ENCODE data around the gene NDUFA3. TPM values are rescaled to one million over a fixed set of nuclear protein-coding genes. Genes with fewer than 3 reads are reported as not detected.

NDUFA3 gene
- total RNA-seq, 2 donors from 2014 or later, result 4.7 to 5.3 TPM

DNA sequence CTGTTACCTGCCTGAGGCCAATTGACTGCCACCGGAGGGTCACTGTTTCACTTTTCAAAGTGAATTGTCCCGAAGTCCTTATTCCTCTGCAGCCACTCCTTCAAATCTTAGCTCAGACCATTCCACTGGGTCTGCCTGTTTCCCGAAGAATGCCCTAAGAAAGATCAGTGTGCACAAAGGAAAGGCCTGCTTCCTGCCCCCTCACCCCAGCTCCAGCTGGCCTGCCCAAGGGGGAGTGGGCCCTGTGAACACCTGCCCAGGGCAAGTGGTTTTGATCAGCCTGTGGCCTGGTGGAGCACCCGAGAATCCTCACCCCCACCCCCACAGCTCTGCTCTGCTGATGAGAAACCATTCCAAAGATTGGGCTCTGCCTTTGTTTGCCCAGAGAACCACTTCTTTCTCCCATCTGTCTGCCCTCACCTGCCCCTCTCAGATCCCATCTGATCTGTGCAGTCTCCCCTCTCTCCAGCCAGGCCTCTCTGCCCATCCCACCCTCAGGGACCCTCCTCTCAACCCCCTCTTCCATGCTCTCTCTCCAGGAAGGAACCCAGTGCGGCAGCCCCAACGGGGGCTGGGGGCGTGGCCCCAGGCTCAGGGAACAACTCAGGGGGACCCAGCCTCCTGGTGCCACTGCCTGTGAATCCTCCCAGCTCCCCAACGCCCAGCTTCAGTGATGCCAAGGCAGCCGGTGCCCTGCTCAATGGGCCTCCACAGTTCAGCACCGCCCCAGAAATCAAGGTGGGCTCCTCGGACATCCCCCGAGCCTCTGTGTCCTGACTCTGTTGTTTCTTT is 46.6 kb downstream of the NDUFA3 start:
- no peak overlapping the region for H3K27ac ChIP-seq
- ATAC-seq, result no peak
- no peak overlapping the region for H3K4me3 ChIP-seq
- TF ChIP-seq CTCF (IDR thresholded peaks at IDR 0.05), result no peak
- TF ChIP-seq POLR2A (IDR thresholded peaks at IDR 0.05), result no peak
- no peaks in the 10 kb centered on the region for H3K27me3 ChIP-seq
- peaks cover 16 to 60% of the 10 kb centered on the region in 2 donors for H3K36me3 ChIP-seq (replicated peaks in 1 of 2; ENCODE audit: insufficient read depth in 1 of 2, low read depth in 2 of 2)
- no peaks in the 10 kb centered on the region for H3K9me3 ChIP-seq
- no peak for DNase-seq
- H3K4me1 ChIP-seq, result no peaks in the 10 kb centered on the region
- intact Hi-C loops (cut with DNase I), result no loop called here
- 83 to 90% methylated on average over 12 of the region's 12 CpGs for WGBS, 2 donors

DNA sequence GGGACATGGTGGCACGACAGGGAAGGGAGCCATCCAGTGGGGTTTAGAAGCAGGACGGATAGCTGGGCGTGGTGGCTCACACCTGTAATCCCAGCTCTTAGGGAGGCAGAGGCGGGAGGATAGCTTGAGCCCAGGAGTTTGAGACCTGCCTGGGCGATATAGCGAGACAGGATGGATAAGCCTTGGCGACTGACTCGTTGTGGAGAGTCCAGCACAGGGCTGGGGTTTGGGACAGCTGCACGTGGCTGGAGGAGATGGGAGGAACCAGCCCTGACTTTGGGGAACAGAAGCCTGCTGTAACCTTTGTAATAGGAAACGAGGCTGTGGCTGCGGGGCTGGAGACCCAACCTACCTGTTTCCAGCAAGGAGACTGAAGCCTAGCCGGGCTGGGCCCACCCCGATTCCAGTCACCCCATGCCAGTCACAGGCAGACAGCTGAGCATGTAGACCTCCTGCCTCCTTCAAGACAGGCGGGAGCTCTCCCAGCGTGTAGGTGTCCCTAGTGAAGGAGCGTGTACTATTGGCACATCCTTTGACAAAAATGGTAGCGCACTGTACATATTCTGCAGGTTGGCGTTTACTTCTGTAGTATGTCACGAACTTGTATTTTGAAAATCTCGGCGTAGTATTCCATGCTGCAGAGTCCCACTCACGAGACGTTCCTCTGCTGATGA is 48.8 kb downstream of the NDUFA3 start:
- intact Hi-C loops (cut with DNase I), result no loop called here
- H3K4me1 ChIP-seq, result no peaks in the 10 kb centered on the region
- H3K4me3 ChIP-seq, result no peak overlapping the region
- peaks cover 4 to 50% of the 10 kb centered on the region in 2 donors for H3K36me3 ChIP-seq (replicated peaks in 1 of 2; ENCODE audit: insufficient read depth in 1 of 2, low read depth in 2 of 2)
- no peak overlapping the region for H3K27ac ChIP-seq
- no peak for DNase-seq
- TF ChIP-seq CTCF (IDR thresholded peaks at IDR 0.05) (no peak), POLR2A (IDR thresholded peaks at IDR 0.05) (no peak)
- no peaks in the 10 kb centered on the region for H3K27me3 ChIP-seq
- H3K9me3 ChIP-seq, result no peaks in the 10 kb centered on the region
- ATAC-seq, result no peak
- WGBS, 2 donors, result 84 to 86% methylated on average over 22 to 23 of the region's 23 CpGs

GRCh38 chr19:54152267-54152666 is 49.6 kb downstream of the NDUFA3 start:
- H3K27ac ChIP-seq, result no peak overlapping the region
- TF ChIP-seq CTCF (IDR thresholded peaks at IDR 0.05) (no peak), POLR2A (IDR thresholded peaks at IDR 0.05) (no peak)
- H3K36me3 ChIP-seq (replicated peaks in 1 of 2; ENCODE audit: insufficient read depth in 1 of 2, low read depth in 2 of 2), result peaks cover 4 to 48% of the 10 kb centered on the region in 2 donors
- H3K4me3 ChIP-seq, result no peak overlapping the region
- DNase-seq, result no peak
- H3K4me1 ChIP-seq, result no peaks in the 10 kb centered on the region
- H3K9me3 ChIP-seq, result no peaks in the 10 kb centered on the region
- 95 to 98% methylated on average over 7 to 10 of the region's 12 CpGs for WGBS, 2 donors
- H3K27me3 ChIP-seq, result no peaks in the 10 kb centered on the region
- no peak for ATAC-seq
- intact Hi-C loops (cut with DNase I), result no loop called here

DNA sequence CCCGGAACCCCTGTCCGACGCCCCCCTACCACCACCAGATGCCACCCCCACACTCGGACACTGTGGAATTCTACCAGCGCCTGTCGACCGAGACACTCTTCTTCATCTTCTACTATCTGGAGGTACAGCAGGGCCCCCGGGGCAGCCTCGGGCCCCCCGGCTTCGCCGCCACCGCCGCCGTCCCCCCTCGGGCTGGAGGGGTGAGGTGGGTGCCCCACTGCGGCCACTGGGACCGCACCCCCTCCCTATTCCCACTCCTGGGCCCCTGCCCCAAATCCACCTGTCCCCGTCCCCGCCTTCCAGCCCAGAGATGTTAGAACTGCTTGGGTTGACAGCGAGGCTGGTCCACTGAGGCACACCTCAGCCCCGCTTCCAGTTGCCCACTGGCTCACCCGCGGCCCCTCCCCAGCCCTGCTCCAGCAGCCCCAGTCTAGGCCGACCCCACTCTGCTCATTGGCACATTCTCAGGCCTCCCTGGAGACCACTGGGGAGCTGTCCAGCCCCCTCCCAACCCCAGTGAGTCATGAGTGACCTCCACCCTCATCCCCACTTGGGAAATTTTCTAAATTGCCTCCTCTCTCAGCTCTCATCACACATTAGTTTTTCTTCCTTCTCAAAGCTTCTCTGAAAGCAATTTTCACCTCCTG is 50.3 kb downstream of the NDUFA3 start:
- H3K36me3 ChIP-seq (replicated peaks in 1 of 2; ENCODE audit: insufficient read depth in 1 of 2, low read depth in 2 of 2), result peaks cover 5 to 43% of the 10 kb centered on the region in 2 donors
- no peaks in the 10 kb centered on the region for H3K27me3 ChIP-seq
- H3K9me3 ChIP-seq, result no peaks in the 10 kb centered on the region
- TF ChIP-seq CTCF (IDR thresholded peaks at IDR 0.05) (no peak), POLR2A (IDR thresholded peaks at IDR 0.05) (no peak)
- no peak overlapping the region for H3K4me3 ChIP-seq
- ATAC-seq (no peak), DNase-seq (no peak)
- WGBS, 2 donors, result 92% methylated on average over 18 to 24 of the region's 25 CpGs
- intact Hi-C loops (cut with DNase I), result no loop called here
- peaks cover 3% of the 10 kb centered on the region for H3K4me1 ChIP-seq
- no peak overlapping the region for H3K27ac ChIP-seq
